Fibroblast of the aortic adventitia (primary cell): ENCODE results near the gene FXYD5. TPM values are rescaled to one million over a fixed set of nuclear protein-coding genes. Genes with fewer than 3 reads are reported as not detected.

Experiments used
- DNase-seq: peaks from one replicate; pipeline ENCODE4 v3.0.0-alpha.2; 2010; ENCODE audit warnings: low read depth
- H3K4me3 ChIP-seq: 2 replicates; pipeline ENCODE4 v1.5.1; 2011; ENCODE audit warnings: low read depth, mild to moderate bottlenecking, control low read depth, low read length, moderate library complexity
- total RNA-seq: library from RNA; depleted of rRNA; stranded (reverse); fragments of >200 nt; gene quantifications from 2 replicates; pipeline ENCODE4 v1.2.3, GENCODE V29; 2012; ENCODE audit warnings: low replicate concordance
- TF ChIP-seq, protein P1 (sequence below): IDR thresholded peaks from 2 replicates; pipeline ENCODE4 v1.5.1; 2011; ENCODE audit warnings: mild to moderate bottlenecking, low read length, control low read depth, inconsistent platforms; ENCODE audit not compliant: insufficient read depth

Gene FXYD5
- total RNA-seq, 1 donor, result 59.8 TPM

DNA sequence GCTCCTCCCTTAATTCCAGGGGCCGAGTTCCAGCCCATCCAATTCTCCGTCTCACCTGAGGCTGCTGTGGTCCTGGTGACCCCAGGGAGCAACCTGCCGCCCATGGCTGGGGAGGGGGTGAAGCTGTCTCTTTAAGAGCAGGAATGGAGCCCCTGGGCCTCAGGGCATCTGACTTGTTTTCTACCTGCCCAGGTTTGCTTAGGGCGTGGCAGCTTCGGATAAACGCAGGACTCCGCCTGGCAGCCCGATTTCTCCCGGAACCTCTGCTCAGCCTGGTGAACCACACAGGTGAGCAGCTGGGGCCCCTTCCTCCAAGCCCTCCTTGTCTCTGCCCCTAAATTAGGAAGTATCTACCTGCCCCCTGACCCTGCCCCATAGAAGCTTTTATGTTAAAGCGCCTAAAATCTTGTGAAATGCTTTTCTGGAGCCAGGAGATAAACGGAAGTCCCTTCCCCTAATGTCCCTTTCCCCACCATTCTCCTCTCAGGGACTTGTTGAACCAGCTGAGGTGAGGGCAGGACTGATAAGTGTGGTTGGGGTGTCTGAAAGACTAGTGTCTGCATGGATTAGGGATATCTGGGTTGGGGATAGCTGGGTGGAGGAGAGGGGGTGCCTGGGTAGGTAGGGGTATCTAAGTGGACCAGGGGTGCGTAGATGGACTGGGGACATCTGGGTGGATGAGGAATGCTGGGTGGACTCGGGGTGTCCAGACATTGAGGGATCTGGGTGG lies 38.3 kb upstream of the FXYD5 start:
- TF ChIP-seq, protein P1, sequence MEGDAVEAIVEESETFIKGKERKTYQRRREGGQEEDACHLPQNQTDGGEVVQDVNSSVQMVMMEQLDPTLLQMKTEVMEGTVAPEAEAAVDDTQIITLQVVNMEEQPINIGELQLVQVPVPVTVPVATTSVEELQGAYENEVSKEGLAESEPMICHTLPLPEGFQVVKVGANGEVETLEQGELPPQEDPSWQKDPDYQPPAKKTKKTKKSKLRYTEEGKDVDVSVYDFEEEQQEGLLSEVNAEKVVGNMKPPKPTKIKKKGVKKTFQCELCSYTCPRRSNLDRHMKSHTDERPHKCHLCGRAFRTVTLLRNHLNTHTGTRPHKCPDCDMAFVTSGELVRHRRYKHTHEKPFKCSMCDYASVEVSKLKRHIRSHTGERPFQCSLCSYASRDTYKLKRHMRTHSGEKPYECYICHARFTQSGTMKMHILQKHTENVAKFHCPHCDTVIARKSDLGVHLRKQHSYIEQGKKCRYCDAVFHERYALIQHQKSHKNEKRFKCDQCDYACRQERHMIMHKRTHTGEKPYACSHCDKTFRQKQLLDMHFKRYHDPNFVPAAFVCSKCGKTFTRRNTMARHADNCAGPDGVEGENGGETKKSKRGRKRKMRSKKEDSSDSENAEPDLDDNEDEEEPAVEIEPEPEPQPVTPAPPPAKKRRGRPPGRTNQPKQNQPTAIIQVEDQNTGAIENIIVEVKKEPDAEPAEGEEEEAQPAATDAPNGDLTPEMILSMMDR, result no peak
- no peak overlapping the region for H3K4me3 ChIP-seq
- no peak for DNase-seq

DNA sequence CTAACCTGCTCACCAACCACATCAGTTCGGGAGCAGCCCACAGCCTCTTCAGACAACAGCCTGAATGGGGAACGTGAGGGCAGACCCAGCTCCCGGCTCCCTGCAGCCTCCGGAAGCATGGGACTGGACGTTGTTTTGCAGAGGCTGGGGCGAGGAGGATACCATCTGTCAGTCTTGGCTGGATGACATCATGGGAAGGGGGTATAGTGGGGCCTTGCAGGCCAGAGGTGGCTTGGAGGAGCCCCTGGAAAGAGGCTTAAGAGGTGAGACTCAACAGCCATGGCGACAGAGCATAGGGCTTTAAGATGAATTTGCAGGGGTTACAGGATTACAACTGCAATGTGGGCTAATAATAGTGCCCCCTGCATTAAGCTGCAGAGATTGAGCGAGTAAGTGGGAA lies 37.4 kb upstream of the FXYD5 start:
- no peak for DNase-seq
- TF ChIP-seq, protein P1, result no peak

DNA sequence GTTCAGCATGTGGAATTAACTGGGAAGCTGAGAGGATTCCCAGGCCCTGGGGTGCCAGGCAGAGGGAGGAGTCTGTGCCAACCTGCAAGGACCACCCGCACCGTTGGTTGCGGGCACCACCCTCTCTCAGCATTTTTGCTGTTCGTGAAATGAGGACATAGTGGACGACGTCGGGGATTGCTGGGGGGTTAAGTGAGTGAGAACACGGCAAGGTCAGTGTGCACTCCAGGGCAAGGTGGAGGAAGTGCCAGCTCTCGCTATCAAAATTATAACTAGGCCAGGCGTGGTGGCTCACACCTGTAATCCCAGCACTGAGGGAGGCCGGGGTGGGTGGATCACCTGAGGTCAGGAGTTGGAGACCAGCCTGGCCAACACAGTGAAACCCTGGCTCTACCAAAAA lies 36.7 kb upstream of the FXYD5 start:
- TF ChIP-seq, protein P1, result no peak
- H3K4me3 ChIP-seq, result no peak overlapping the region
- no peak for DNase-seq

More for the DNA sequence above, 37.4 kb upstream of the FXYD5 start:
- no peak overlapping the region for H3K4me3 ChIP-seq

DNA sequence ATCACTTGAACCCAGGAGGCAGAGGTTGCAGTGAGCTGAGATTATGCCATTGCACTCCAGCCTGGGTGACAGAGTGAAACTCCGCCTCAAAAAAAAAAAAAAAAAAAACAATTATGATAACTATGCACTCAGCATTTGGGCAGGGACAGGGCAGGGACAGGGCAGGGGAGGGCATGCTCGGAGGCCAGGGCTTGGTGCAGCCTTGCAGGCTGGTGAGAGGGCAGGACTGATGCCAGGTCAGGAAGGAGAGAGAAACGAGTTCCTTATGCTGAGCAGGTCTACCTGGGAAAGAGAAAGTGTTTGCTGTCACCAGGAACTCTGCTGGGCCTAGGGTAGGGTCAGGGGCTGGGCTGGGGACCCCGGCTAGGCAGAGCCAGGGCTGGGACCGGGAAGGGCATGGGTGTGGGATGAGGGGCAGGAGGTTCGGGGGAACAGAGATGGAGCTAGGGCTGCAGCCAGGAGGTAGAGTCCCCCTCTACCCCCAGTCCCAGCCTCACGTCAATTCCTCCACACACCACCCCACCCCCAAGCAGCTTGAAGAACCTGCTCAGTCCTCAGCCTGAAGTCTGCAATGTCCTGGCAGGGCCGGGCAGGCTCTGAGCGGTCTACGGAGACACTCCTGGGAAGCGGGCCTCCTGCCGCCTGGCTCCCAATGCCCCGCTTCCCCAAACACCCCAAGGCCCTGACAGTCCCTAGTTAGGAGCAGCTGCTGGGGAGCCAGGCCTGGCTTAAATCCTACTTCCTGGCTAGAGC lies 36.1 kb upstream of the FXYD5 start:
- no peak overlapping the region for H3K4me3 ChIP-seq
- DNase-seq, result no peak
- TF ChIP-seq, protein P1, result no peak

DNA sequence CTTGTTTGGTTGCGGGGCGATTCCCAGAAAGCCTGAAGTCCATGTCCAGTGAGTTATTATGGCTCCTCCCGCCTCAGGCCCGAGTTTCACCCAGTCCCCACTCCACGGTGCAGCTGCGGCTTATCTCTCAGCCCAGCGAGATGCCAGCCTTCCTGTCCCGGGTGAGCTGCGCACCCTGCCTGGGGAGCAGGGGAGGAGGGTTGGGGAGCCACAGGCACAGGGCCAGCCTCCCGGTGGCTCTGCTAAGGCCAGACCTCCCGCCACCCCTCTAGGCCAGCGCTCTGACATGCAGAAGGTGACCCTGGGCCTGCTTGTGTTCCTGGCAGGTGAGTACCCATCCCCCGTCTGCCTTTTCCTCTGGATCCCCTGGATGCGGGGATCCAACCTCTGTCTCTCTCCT lies 35.4 kb upstream of the FXYD5 start:
- DNase-seq, result no peak
- TF ChIP-seq, protein P1, result no peak

DNA sequence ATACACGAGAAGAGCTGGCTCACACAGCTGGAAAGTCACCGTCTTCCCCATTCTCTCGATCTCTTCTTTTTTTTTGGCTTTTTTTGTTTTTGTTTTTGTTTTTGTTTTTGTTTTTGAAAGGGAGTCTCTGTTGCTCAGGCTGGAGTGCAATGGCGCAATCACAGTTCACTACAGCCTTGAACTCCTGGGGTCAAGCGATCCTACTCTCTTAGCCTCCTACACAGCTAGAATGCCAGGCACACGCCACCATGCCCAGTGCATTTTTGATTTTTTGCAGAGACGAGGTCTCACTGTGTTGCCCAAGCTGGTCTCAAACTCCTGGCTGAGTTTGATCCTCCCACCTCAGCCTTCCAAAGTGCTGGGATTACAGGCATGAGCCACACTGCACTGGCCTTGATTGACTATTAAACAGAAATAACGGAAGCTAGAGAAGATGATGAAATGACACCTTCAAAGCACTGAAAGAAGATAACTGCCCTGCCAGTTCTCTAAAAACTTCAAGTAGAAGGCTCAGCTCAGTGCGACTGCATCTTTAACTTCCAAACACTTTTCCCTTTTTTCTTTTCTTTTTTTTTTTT lies 34.9 kb upstream of the FXYD5 start:
- no peak overlapping the region for H3K4me3 ChIP-seq
- TF ChIP-seq, protein P1, result no peak
- DNase-seq, result no peak

More for the DNA sequence above, 35.4 kb upstream of the FXYD5 start:
- no peak overlapping the region for H3K4me3 ChIP-seq
